Posterior vena cava (tissue), 2 donors: ENCODE data around the gene TMEM219. TPM values are rescaled to one million over a fixed set of nuclear protein-coding genes. Genes with fewer than 3 reads are reported as not detected.
A peak's percentile ranks its signal among the peaks of the same experiment; 100 is the strongest.
"Not testable (repeated sequence)": the region's sequence is repeated elsewhere in the genome, so short reads cannot be mapped to it uniquely, and the experiment has no call there.

Experiments
- DNase-seq: peaks from one replicate; pipeline ENCODE4 v3.0.0-alpha.2; 2020; ENCODE audit warnings: low spot score
- intact Hi-C, 2 donors: fragments of 100-400 bp; cut with DNase I; formaldehyde crosslinking; loops; one replicate each; pipeline versions ENCODE4 v1.14.1 to v1.14.2; 2022 to 2023
- long read RNA-seq, 2 donors: library from polyadenylated mRNA; unstranded; transcript quantifications; one replicate each; pipeline ENCODE4 v2.0.0, GENCODE V29; 2020 to 2021
- total RNA-seq, 2 donors: library from RNA; stranded (reverse); fragmentation: NEBNext Ultra II Directional; extraction: Animal tissue kit (Norgen Biotek cat#: 25700); gene quantifications; one replicate each; pipeline ENCODE4 v1.2.1, GENCODE V29; 2021
- donor health status: DM: yes; HTN: yes; CAD: no.
- donor health status: DM: yes; HTN: yes; CAD: no.

The TMEM219 gene
- 10 to 100 TPM; 58.4 to 80.9 TPM for total RNA-seq
- long read RNA-seq, donor 1, transcript TMEM219-201 (6 exons, 999 nt) = minor isoform, 5 of 31 reads
- long read RNA-seq, donor 1, transcript TMEM219-204 (5 exons, 1,292 nt) = major isoform, 10 of 31 reads
- long read RNA-seq, donor 1, partial matches to known transcripts = 2 of 31 reads
- long read RNA-seq, donor 1, other reads (novel, unspliced or antisense) = 13 of 31 reads
- long read RNA-seq, donor 2, transcript TMEM219-204 (5 exons, 1,292 nt) = minor isoform, 20 of 88 reads
- long read RNA-seq, donor 2, transcript TMEM219-201 (6 exons, 999 nt) = major isoform, 24 of 88 reads
- long read RNA-seq, donor 2, partial matches to known transcripts = 7 of 88 reads
- long read RNA-seq, donor 2, other reads (novel, unspliced or antisense) = 36 of 88 reads

GRCh38 chr16:29961479-29962343 lies at the start of gene TMEM219:
Gene TMEM219 (plus strand): TSS chr16:29962079. CDS start chr16:29963144, 1,065 bp downstream.
- peak; percentile 96 for DNase-seq
- intact Hi-C loops = loop anchor here in 1 of 2 donors (5.0 kb wide), 2 partner anchors 34 to 99 kb away; partner anchors contain the start of genes CDIPT and KCTD13

GRCh38 chr16:29912087-29912486 lies 49.8 kb upstream of the TMEM219 start:
- intact Hi-C loops = no loop called here
- DNase-seq = no peak

- no peak for DNase-seq
- intact Hi-C loops = no loop called here
These were observed 48.4 kb upstream of the TMEM219 start for GRCh38 chr16:29913514-29913913.

- no peak for DNase-seq
These were observed 46.2 kb upstream of the TMEM219 start for GRCh38 chr16:29915590-29916247.

GRCh38 chr16:29916979-29917378 lies 44.9 kb upstream of the TMEM219 start:
- intact Hi-C loops = no loop called here
- no peak for DNase-seq

More at GRCh38 chr16:29915590-29916247, 46.2 kb upstream of the TMEM219 start:
- intact Hi-C loops = no loop called here

GRCh38 chr16:29920288-29921033 lies 41.4 kb upstream of the TMEM219 start:
- intact Hi-C loops = no loop called here
- no peak for DNase-seq

GRCh38 chr16:29921034-29921385 lies 40.9 kb upstream of the TMEM219 start:
- intact Hi-C loops = no loop called here
- DNase-seq = no peak

GRCh38 chr16:29922326-29922725 lies 39.6 kb upstream of the TMEM219 start:
- intact Hi-C loops = no loop called here

GRCh38 chr16:29922986-29923501 lies 38.8 kb upstream of the TMEM219 start:
- intact Hi-C loops = no loop called here
- no peak for DNase-seq

More at GRCh38 chr16:29922326-29922725, 39.6 kb upstream of the TMEM219 start:
- no peak for DNase-seq

GRCh38 chr16:29925105-29925756 lies 36.6 kb upstream of the TMEM219 start:
- intact Hi-C loops = loop anchor here in 1 of 2 donors (5.0 kb wide), 1 partner anchor 37 kb away; the partner anchor contains the start of gene TMEM219
- no peak for DNase-seq

GRCh38 chr16:29925781-29926710 lies 35.8 kb upstream of the TMEM219 start, which contains the start of gene KCTD13:
Gene KCTD13 (minus strand): TSS chr16:29926226. CDS start chr16:29926033, 193 bp downstream.
- intact Hi-C loops = loop anchor here in 1 of 2 donors (5.0 kb wide), 1 partner anchor 36 kb away; the partner anchor contains the start of gene TMEM219
- peak; percentile 95 for DNase-seq

GRCh38 chr16:29926711-29927052 lies 35.2 kb upstream of the TMEM219 start:
- DNase-seq = no peak
- intact Hi-C loops = loop anchor here in 1 of 2 donors (5.0 kb wide), 1 partner anchor 36 kb away; the partner anchor contains the start of gene TMEM219

- intact Hi-C loops = loop anchor here in 1 of 2 donors (5.0 kb wide), 1 partner anchor 35 kb away; the partner anchor contains the start of gene TMEM219
- no peak for DNase-seq
These were observed 34.6 kb upstream of the TMEM219 start for GRCh38 chr16:29927070-29927905.

GRCh38 chr16:29931750-29932149 lies 30.1 kb upstream of the TMEM219 start:
- DNase-seq, intact Hi-C loops: not testable (repeated sequence)

GRCh38 chr16:29940656-29941055 lies 21.2 kb upstream of the TMEM219 start:
- no peak for DNase-seq
- intact Hi-C loops = loop anchor here in 1 of 2 donors (10.0 kb wide), 1 partner anchor 66 kb away; no protein-coding TSS in a partner anchor
